A549 (cell line): Measurements from ENCODE around the gene EXOC4. TPM values are rescaled to one million over a fixed set of nuclear protein-coding genes. Genes with fewer than 3 reads are reported as not detected.

ENCODE experiments used
- ATAC-seq, 2 experiments: fragments of 200-7000 bp in 1 of 2; fragments of >200 bp in 1 of 2; cut with Nextera tagmentation in 1 of 2; cut with Tn5 transposase in 1 of 2; 3 replicates each; pipeline versions ENCODE4 v1.8.0 to v1.9.1; 2018 to 2020; ENCODE audit warnings: mild to moderate bottlenecking in 1 of 2, moderate library complexity in 1 of 2
- CTCF ChIA-PET: fragments of 300-600 bp; sonication (Branson Sonifier 250); formaldehyde crosslinking; extraction: SDS; loops from one replicate; lab custom pipeline; 2021; ENCODE audit warnings: antibody characterized with exemption, inconsistent platforms; lab: Yijun Ruan, JAX
- POLR2A ChIA-PET: fragments of 350-600 bp; formaldehyde crosslinking; extraction: SDS; loops from one replicate; lab custom pipeline; 2021; ENCODE audit warnings: antibody characterized with exemption, inconsistent platforms; lab: Yijun Ruan, JAX
- DNase-seq, 2 experiments: peaks; one replicate each; pipeline versions ENCODE4 v3.0.0 to v3.0.0-alpha.2; 2011 to 2016; ENCODE audit warnings: low read depth in 1 of 2, low spot score in 1 of 2
- FAIRE-seq: peaks from 2 replicates; lab custom pipeline; 2011; peaks lifted over from hg19 to GRCh38; lab: Jason Lieb, UNC
- H3K27ac ChIP-seq, 2 experiments: fragments of >200 bp; sonication (Bioruptor Twin); formaldehyde crosslinking; 3 replicates each; pipeline ENCODE4 v1.5.1; 2016 to 2017
- H3K4me1 ChIP-seq: fragments of >200 bp; sonication (Bioruptor Twin); formaldehyde crosslinking; 3 replicates; pipeline ENCODE4 v1.6.1; 2016
- H3K4me2 ChIP-seq: fragments of >200 bp; sonication (Bioruptor Twin); formaldehyde crosslinking; 3 replicates; pipeline ENCODE4 v1.6.1; 2016
- H3K4me3 ChIP-seq: fragments of >200 bp; sonication (Bioruptor Twin); formaldehyde crosslinking; 3 replicates; pipeline ENCODE4 v1.5.1; 2016
- H3K9me3 ChIP-seq: fragments of >200 bp; sonication (Bioruptor Twin); formaldehyde crosslinking; 3 replicates; pipeline ENCODE4 v1.6.1; 2016
- BCL3 ChIP-seq: fragments of >200 bp; sonication (Bioruptor Twin); formaldehyde crosslinking; IDR thresholded peaks from 3 replicates; pipeline ENCODE4 v1.6.1; 2016
- CEBPB ChIP-seq, 2 experiments: fragments of >200 bp in 1 of 2; sonication (Bioruptor Twin) in 1 of 2; formaldehyde crosslinking in 1 of 2; IDR thresholded peaks; 2 replicates each; pipeline ENCODE4 v1.6.1; 2012 to 2016
- EHF ChIP-seq: fragments of 250-450 bp; sonication (Bioruptor Pico); IDR thresholded peaks from 2 replicates; pipeline ENCODE4 v1.5.0; 2020; ENCODE audit warnings: mild to moderate bottlenecking
- EP300 ChIP-seq, 2 experiments: fragments of >200 bp; sonication (Bioruptor Twin); formaldehyde crosslinking; IDR thresholded peaks; 2 replicates in 1 of 2; 3 replicates in 1 of 2; pipeline ENCODE4 v1.6.1; 2016 to 2017
- HOXB5 ChIP-seq: fragments of 250-450 bp; sonication (Bioruptor Pico); IDR thresholded peaks from 2 replicates; pipeline ENCODE4 v1.5.0; 2020; ENCODE audit warnings: mild to moderate bottlenecking, moderate library complexity
- JUN ChIP-seq, 2 experiments: fragments of >200 bp; sonication (Bioruptor Twin); formaldehyde crosslinking; IDR thresholded peaks; 2 replicates in 1 of 2; 3 replicates in 1 of 2; pipeline ENCODE4 v1.6.1; 2016 to 2017
- JUNB ChIP-seq: fragments of >200 bp; sonication (Bioruptor Twin); formaldehyde crosslinking; IDR thresholded peaks from 2 replicates; pipeline ENCODE4 v1.6.1; 2016
- KDM1A ChIP-seq: fragments of 200-600 bp; sonication (generic); IDR thresholded peaks from 2 replicates; pipeline ENCODE4 v1.6.1; 2016; ENCODE audit warnings: low read depth, mild to moderate bottlenecking
- MAFK ChIP-seq: fragments of 450-650 bp; IDR thresholded peaks from 2 replicates; pipeline ENCODE4 v1.6.1; 2014; ENCODE audit not compliant: partially characterized antibody
- MAZ ChIP-seq: fragments of 150-350 bp; IDR thresholded peaks from 2 replicates; pipeline ENCODE4 v1.6.1; 2014; ENCODE audit warnings: antibody characterized with exemption, low read depth, low read length, borderline replicate concordance
- NPAS2 ChIP-seq: fragments of 250-450 bp; sonication (Bioruptor Pico); IDR thresholded peaks from 2 replicates; pipeline ENCODE4 v1.8.0; 2022; ENCODE audit warnings: mild to moderate bottlenecking, moderate library complexity, borderline replicate concordance
- NR3C1 ChIP-seq: fragments of >200 bp; sonication (Bioruptor Twin); formaldehyde crosslinking; IDR thresholded peaks from 3 replicates; pipeline ENCODE4 v1.6.1; 2017
- POLR2AphosphoS2 ChIP-seq: conservative IDR thresholded peaks from 2 replicates; pipeline ENCODE4 v1.6.1; 2012; ENCODE audit warnings: low read length, improper control_type of control experiment, inconsistent platforms
- RAD21 ChIP-seq, 2 experiments: fragments of >200 bp in 1 of 2; sonication (Bioruptor Twin) in 1 of 2; formaldehyde crosslinking in 1 of 2; IDR thresholded peaks in 1 of 2; conservative IDR thresholded peaks in 1 of 2; 2 replicates in 1 of 2; 3 replicates in 1 of 2; pipeline ENCODE4 v1.6.1; 2012 to 2018; ENCODE audit warnings: inconsistent platforms in 1 of 2
- REST ChIP-seq: fragments of 200-600 bp; sonication (generic); IDR thresholded peaks from 2 replicates; pipeline ENCODE4 v1.6.1; 2016; ENCODE audit warnings: antibody characterized with exemption, mild to moderate bottlenecking, moderate library complexity
- RFX5 ChIP-seq: fragments of 450-650 bp; IDR thresholded peaks from 2 replicates; pipeline ENCODE4 v1.7.1; 2014; ENCODE audit warnings: antibody characterized with exemption, mild to moderate bottlenecking, moderate library complexity
- SREBF2 ChIP-seq: fragments of 450-650 bp; IDR thresholded peaks from 2 replicates; pipeline ENCODE4 v1.6.1; 2014; ENCODE audit warnings: mild to moderate bottlenecking, moderate library complexity
- TP53 ChIP-seq: fragments of 250-450 bp; sonication (Bioruptor Pico); IDR thresholded peaks from 2 replicates; pipeline ENCODE4 v1.5.0; 2021; ENCODE audit warnings: mild to moderate bottlenecking, moderate library complexity
- ZC3H11A ChIP-seq: fragments of 450-650 bp; IDR thresholded peaks from 2 replicates; pipeline ENCODE4 v1.6.1; 2014; ENCODE audit warnings: antibody characterized with exemption, mild to moderate bottlenecking
- ZFP36 ChIP-seq: fragments of 450-650 bp; IDR thresholded peaks from 2 replicates; pipeline ENCODE4 v1.6.1; 2014; ENCODE audit warnings: borderline replicate concordance; ENCODE audit not compliant: partially characterized antibody
- WGBS: methylation state at CpG from one replicate; pipeline ENCODE4 v1.1.6; 2017; ENCODE audit errors: missing lambda C conversion rate; 5-methylcytosine and 5-hydroxymethylcytosine counted together
- polyA plus RNA-seq, 4 experiments: library from polyadenylated mRNA; depleted of rRNA in 3 of 4; stranded (reverse); fragments of >200 nt; fragmentation: RNase III in 1 of 4; extraction: RNeasy Plus Mini Kit Qiagen cat#74134 plus additional on column Dnase treatment in 1 of 4; gene quantifications; 2 replicates in 3 of 4; 3 replicates in 1 of 4; pipeline ENCODE4 v1.2.3, GENCODE V29; 2011 to 2017
- TF ChIP-seq, protein P1 (sequence below): IDR thresholded peaks from 2 replicates; pipeline ENCODE4 v1.6.1; 2012
- TF ChIP-seq, protein P2 (sequence below): IDR thresholded peaks from 2 replicates; pipeline ENCODE4 v1.6.1; 2012

The EXOC4 gene
- polyA plus RNA-seq, 2 of the 4 experiments (the other 2 are of a cell fraction): 33.4 to 73.1 TPM

GRCh38 chr7:133945497-133945896 is 692.6 kb downstream of the EXOC4 start:
- FAIRE-seq: no peak
- Histone ChIP-seq H3K27ac (no peak overlapping the region), H3K9me3 (no peaks in the 10 kb centered on the region), H3K4me1 (no peaks in the 10 kb centered on the region), H3K4me2 (no peak overlapping the region), H3K4me3 (no peak overlapping the region)
- ATAC-seq: no peak
- CTCF ChIA-PET: interaction anchor here (1.2 to 2.5 kb wide), 3 partner anchors 10 to 14 kb away, joined by 3 to 10 read pairs (median 4); no protein-coding TSS in a partner anchor
- POLR2A ChIA-PET: no interaction called here
- no peak for DNase-seq
- WGBS: 78% methylated on average over 5 of the region's 5 CpGs
- no peak for TF ChIP-seq JUNB
- TF ChIP-seq JUN (IDR thresholded peaks at IDR 0.05): no peak
- peak; percentile 91 to 95; a peak in 3 of 4 replicates for TF ChIP-seq CEBPB (IDR thresholded peaks at IDR 0.05)

DNA sequence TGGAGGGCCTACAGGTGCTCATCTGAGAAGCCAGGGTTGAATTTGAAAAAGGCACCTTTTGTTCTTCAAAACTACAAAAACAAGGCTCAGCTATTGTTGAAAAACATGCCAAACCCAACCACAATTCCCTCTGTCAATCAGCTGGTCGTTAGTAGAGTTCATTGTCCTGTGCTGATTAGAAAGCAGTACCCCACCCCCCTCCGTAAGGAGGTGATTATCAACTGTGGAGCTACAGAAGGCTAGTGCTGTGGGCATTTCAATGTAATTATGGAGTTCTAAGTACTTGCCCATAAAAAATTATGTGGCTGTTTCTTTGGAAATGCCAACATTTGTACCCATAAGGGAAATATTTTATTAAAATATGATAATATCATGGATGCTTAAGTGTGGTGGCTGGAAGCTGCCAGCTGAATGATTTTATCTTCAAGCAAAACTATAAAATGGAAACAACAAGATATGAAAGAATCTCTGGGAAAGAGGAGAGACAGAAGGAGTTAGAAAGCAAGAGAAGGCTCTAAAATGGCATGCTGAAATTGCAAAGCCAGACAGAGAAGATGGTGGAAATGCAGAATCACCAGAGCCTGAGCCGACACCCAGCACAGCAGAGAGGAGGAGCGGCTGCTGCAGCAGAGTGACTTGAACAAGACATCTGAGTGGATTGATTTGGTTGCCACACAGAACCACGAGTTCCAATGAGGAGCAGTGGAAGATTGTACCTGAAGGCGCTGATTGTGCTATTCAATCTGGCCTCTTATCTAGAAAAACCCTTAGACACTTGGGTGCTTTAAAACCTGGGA is 694.8 kb downstream of the EXOC4 start:
- DNase-seq (no peak), ATAC-seq (no peak), FAIRE-seq (no peak)
- Histone ChIP-seq H3K4me2 (no peak overlapping the region), H3K4me3 (no peak overlapping the region), H3K9me3 (no peaks in the 10 kb centered on the region), H3K27ac (no peak overlapping the region), H3K4me1 (no peaks in the 10 kb centered on the region)
- POLR2A ChIA-PET: no interaction called here
- whole genome bisulfite sequencing: 68% methylated on average over 6 of the region's 6 CpGs
- TF ChIP-seq, protein P1, sequence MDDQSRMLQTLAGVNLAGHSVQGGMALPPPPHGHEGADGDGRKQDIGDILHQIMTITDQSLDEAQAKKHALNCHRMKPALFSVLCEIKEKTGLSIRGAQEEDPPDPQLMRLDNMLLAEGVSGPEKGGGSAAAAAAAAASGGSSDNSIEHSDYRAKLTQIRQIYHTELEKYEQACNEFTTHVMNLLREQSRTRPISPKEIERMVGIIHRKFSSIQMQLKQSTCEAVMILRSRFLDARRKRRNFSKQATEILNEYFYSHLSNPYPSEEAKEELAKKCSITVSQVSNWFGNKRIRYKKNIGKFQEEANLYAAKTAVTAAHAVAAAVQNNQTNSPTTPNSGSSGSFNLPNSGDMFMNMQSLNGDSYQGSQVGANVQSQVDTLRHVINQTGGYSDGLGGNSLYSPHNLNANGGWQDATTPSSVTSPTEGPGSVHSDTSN: no peak
- TF ChIP-seq JUNB (no peak), EHF (CRISPR knock-in tag) (no peak), MAFK (no peak), TP53 (CRISPR knock-in tag) (no peak), ZFP36 (no peak), REST (no peak), SREBF2 (no peak), RFX5 (no peak), POLR2AphosphoS2 (no peak), KDM1A (no peak)
- TF ChIP-seq, protein P2, sequence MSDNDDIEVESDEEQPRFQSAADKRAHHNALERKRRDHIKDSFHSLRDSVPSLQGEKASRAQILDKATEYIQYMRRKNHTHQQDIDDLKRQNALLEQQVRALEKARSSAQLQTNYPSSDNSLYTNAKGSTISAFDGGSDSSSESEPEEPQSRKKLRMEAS: no peak
- TF ChIP-seq, all 56 proteins: peak for 0
- CTCF ChIA-PET: interaction anchor here (0.6 to 1.0 kb wide), 2 partner anchors 9 to 470 kb away, joined by 3 to 4 read pairs; no protein-coding TSS in a partner anchor

DNA sequence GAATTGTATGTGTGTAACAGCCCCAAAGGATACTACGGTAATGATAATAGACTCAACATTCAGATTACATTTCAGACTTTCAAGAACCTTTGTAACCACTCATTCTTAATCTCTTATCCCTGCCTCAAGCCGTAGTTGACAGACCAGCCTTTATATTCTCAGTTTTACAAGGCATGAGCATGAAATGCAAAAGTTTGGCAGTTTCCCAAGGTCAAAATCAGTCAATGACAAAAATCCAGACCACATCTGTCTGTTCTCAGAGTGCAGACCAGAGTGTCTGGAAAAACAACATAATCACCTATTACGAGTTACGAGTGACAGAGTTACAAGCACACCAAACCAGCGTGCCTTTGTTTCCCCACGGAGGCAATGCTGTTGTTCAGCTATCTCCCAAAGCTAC is 695.7 kb downstream of the EXOC4 start:
- CTCF ChIA-PET: no interaction called here
- Histone ChIP-seq H3K4me2 (no peak overlapping the region), H3K9me3 (no peaks in the 10 kb centered on the region), H3K4me3 (no peak overlapping the region), H3K4me1 (no peaks in the 10 kb centered on the region), H3K27ac (no peak overlapping the region)
- FAIRE-seq (no peak), ATAC-seq (no peak)
- 97% methylated on average over 6 of the region's 6 CpGs for WGBS
- POLR2A ChIA-PET: no interaction called here
- no peak for TF ChIP-seq HOXB5 (CRISPR knock-in tag)
- no peak for TF ChIP-seq NR3C1
- TF ChIP-seq MAZ: no peak
- TF ChIP-seq EP300 (IDR thresholded peaks at IDR 0.05): no peak
- TF ChIP-seq JUN (IDR thresholded peaks at IDR 0.05): no peak
- TF ChIP-seq RAD21 (conservative IDR thresholded peaks at IDR 0.05 in 1 of 2, IDR thresholded peaks at IDR 0.05 in 1 of 2): no peak
- no peak for TF ChIP-seq ZC3H11A
- no peak for TF ChIP-seq BCL3
- TF ChIP-seq NPAS2 (CRISPR knock-in tag): no peak
- TF ChIP-seq, all 56 proteins: peak for 0
- no peak for DNase-seq
